ENCODE data around the gene VIL1.

The VIL1 gene

DNA sequence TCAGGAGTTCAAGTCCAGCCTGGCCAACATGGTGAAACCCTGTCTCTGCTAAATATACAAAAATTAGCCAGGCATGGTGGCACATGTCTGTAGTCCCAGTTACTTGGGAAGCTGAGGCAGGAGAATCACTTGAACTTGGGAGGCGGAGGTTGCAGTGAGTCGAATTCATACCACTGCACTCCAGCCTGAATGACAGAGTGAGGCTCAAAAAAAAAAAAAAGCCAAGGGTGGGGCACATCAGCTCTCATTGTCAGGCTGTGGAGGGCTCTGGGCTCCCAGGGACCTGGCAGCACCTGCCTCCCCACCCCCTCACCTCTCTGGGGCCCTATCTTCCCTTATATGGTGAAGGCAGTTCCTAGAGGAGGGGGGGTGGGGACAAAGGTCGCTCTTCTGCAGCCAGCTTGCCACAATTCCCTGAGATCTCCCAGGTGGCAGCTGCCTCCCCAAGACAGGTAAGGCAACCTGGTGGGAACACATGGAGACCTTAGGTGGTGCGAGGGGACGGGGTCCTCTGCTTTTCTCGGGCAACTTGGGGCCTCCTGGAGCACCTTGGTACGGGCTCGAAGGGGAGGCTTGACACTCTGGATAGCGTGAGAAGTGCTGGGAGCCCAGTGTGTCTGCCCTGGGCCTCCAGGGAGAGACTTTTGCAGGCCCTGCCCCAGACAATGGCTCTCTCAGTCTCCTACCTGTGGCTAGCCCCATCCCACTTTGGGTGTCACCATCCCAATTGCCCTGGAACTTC lies at the start of gene VIL1:
TSS of gene VIL1 (plus strand) at position 407 of the 742 bp plus-strand sequence. CDS start 4,656 bp downstream, outside the sequence.
- no peak for DNase-seq

DNA sequence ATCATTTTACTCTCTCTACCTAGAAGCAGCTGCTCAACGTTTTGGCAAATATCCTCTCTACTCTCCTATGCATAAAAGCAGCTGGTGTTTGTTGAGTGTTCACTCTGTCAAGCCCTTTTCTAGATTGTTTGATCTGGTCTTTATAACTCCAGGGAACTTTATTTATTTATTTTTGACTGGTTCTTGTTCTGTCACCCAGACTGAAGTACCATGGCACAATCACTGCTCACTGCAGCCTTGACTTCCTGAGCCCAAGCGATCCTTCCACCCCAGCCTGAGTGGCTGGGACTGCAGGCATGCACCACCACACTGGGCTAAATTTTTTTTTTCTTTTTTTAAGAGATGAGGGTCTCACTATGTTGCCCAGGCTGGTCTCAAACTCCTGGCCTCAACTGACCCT lies 49.6 kb upstream of the VIL1 start:
- DNase-seq, result no peak

DNA sequence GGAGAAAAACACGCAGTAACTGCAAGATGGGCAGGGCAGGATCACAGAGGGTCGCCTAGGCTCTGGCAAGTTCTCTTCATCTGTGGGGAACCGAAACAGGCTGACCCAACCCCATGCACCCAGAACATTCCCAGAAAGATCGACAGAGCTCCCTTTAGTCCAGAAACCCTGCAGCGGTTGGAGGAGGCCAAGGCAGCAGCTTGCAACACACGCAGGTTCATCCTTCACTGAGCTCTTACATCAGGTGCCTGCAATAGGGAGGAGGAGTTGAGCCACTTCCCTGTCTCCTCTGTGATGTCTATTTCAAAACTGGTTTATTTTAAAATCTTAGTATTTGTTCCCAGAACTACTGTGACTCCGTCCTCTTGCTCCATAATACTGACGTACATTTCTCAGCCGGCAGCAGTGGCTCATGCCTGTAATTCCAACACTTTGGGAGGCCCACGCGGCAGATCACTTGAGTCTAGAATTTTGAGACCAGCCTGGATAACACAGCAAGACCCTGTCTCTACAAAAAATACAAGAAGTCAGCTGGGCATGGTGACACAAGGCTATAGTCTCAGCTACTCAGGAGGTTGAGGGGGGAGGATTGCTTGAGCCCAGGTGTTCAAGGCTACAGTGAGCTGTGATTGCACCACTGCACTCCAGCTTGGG lies 48.4 kb upstream of the VIL1 start:
- DNase-seq, result no peak

- DNase-seq, result no peak
Observed at GRCh38 chr2:218371983-218372350, 47.0 kb upstream of the VIL1 start.

DNA sequence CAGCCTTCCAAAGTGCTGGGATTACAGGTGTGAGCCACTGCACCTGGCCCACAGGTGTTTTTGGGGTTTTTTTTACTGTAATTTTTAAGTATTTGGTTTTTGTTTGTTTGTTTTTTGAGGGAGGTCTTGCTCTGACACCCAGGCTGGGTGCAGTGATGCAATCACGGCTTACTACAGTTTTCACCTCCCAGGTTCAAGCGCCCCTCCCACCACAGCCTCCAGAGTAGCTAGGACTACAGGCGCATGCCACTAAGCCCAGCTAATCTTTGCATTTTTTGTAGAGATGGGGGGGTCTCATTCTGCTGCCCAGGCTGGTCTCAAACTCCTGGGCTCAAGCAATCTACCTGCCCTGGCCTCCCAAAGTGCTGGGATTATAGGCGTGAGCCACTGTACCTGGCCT lies 44.1 kb upstream of the VIL1 start:
- no peak for DNase-seq

GRCh38 chr2:218375212-218375611 lies 43.7 kb upstream of the VIL1 start:
- DNase-seq, result no peak

- no peak for DNase-seq
Observed at GRCh38 chr2:218378053-218378452, 40.9 kb upstream of the VIL1 start.

- DNase-seq, result no peak
Observed at GRCh38 chr2:218381916-218382366, 37.0 kb upstream of the VIL1 start, which contains the start of gene SLC11A1. Gene SLC11A1 (plus strand): TSS chr2:218382273. CDS start chr2:218382369, 96 bp downstream.

DNA sequence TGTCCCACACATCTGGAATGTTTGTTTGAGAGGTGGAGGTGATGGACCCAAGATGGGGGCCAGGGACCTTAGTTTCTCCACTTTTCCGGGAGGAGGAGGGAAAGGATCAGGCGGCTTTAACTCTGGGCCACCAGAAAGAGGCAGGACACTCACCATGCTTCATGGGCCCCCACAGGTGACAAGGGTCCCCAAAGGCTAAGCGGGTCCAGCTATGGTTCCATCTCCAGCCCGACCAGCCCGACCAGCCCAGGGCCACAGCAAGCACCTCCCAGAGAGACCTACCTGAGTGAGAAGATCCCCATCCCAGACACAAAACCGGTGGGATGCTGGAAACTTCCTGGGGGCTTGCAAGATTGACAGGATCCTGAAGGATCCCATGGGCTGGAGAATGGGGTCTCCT lies 36.1 kb upstream of the VIL1 start:
- no peak for DNase-seq

GRCh38 chr2:218383892-218384519 lies 34.9 kb upstream of the VIL1 start:
- DNase-seq, result no peak

DNA sequence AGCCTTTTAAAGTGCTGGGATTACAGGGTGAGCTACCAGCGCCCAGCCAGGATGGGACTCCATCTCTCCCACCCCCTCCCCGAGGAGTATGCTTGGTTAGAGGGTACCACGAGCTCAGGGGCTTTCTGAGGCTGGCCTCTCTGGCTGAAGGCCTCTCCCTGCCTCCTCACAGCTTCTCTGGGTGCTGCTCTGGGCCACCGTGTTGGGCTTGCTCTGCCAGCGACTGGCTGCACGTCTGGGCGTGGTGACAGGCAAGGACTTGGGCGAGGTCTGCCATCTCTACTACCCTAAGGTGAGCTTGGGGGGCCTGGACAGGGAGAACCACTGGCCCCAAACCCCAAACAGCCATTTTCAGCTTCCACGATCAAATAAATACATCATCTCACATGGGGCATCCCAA lies 33.9 kb upstream of the VIL1 start:
- no peak for DNase-seq

DNA sequence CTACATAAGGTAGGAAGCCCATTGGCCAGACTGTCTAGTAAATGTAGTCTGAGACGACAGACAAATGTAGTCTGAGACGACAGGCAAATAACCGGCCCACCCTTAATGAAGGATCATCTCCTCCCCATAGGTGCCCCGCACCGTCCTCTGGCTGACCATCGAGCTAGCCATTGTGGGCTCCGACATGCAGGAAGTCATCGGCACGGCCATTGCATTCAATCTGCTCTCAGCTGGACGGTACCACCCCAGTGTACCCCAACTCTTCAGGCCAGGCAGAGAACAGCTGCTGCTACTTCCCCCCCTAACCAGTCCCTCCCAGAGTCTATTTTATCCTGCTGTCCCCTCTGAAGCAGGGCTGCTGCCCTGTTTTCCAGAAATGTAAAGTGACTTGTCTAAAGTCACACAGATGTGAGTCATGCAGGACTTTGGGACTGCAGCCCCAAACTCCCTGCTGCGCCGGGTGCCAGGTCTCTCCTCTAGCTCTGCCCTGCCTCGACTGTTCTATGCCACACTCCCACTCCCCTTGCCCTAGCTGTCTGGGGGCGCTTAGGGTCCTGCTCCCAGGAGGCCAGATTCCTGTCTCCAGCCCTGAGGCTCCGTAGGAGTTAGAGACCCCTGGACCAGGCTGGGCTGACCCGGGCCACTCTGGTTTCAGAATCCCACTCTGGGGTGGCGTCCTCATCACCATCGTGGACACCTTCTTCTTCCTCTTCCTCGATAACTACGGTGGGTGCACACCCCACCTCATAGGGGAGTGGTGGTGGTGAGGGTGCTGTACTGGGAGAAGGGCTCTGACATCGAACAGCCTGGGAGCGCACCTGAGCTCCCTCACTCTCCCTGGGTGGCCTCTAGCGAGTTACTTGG lies 32.2 kb upstream of the VIL1 start:
- DNase-seq, result no peak

- no peak for DNase-seq
Observed at GRCh38 chr2:218387369-218388194, 31.3 kb upstream of the VIL1 start.

GRCh38 chr2:218389333-218390150 lies 29.4 kb upstream of the VIL1 start:
- DNase-seq, result no peak

DNA sequence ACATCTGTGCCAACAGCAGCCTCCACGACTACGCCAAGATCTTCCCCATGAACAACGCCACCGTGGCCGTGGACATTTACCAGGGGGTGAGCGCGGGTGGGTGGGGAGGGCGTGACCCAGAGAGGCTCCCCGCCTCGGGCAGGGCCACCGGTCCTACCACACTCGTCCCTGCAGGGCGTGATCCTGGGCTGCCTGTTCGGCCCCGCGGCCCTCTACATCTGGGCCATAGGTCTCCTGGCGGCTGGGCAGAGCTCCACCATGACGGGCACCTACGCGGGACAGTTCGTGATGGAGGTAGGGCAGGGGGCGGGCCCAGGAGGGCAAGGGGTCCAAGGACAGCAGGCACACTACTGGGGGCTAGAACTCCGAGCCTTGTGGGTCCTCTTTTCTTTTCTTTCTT lies 27.7 kb upstream of the VIL1 start:
- no peak for DNase-seq

DNA sequence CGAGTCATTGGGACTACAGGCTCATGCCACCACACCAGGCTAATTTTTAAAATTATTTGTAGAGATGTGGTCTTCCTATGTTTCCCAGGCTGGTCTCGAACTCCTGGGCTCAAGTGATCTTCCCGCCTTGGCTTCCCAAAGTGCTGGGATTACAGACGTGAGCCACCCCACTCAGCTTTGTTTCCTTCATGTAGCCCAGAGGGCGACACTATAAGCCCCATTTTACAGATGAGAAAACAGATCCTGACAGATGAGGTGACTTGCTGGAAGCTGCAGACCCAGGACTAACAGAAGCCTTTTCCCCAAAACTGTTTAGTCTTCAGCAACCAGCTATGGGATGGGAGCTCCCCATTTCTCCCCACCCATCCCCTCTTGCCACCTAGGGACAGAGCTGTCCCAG lies 26.5 kb upstream of the VIL1 start:
- no peak for DNase-seq

- no peak for DNase-seq
Observed at GRCh38 chr2:218392891-218393462, 25.9 kb upstream of the VIL1 start.

- no peak for DNase-seq
Observed at GRCh38 chr2:218393750-218394290, 25.1 kb upstream of the VIL1 start.

DNA sequence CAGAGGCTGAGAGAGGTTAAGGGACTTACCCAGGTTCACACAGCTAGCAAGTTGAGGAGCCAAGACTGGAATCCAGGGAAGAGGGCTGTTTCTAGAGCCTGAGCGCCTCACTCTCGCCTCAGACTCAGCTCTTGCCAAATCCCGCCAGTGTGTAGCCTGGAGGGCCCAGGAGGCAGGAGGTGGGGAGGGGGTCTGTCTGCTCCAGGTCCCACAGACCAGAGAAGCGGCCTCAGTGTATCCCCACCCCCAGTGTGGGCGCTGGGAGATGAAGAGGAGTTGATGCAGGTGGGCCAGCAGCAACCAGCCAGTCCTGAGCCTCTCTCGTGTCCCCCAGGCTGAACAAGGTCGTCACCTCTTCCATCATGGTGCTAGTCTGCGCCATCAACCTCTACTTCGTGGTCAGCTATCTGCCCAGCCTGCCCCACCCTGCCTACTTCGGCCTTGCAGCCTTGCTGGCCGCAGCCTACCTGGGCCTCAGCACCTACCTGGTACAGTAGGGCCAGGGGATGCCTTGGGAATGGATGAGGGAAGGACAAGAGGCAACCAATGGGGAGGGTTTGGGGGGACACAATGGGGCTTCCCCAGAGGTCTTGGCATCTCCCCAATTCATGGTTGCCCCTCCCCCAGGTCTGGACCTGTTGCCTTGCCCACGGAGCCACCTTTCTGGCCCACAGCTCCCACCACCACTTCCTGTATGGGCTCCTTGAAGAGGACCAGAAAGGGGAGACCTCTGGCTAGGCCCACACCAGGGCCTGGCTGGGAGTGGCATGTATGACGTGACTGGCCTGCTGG lies 24.4 kb upstream of the VIL1 start:
- no peak for DNase-seq

DNA sequence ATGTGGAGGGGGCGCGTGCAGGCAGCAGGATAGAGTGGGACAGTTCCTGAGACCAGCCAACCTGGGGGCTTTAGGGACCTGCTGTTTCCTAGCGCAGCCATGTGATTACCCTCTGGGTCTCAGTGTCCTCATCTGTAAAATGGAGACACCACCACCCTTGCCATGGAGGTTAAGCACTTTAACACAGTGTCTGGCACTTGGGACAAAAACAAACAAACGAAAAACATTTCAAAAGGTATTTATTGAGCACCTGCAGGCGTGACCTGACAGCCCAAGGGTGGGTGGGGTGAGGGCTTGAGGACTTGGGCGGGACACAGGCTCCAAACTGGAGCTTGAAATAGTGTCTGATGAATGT lies 23.9 kb upstream of the VIL1 start:
- DNase-seq, result no peak
